ENCODE data around the gene MAP7D3.

DNA sequence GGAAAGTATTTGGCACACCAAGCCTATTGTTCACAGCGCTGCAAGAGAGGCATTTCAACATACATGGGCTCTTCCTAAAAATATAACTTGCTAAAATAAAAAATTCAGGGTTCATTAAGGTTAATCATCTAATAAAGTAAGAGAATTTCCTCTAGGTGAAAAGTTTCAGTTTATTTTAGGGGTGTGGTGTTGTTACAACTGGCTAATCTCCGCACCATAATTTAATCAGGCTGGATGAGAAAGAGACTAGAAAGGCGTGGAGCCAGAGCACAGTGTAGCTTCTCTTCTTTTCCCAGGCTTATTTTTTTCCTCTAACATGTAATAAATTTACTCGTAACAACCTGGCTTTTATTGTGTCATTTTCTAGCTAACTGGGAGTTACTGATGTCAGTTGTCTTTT lies 56.0 kb downstream of the MAP7D3 start:
- TF ChIP-seq, protein P1, sequence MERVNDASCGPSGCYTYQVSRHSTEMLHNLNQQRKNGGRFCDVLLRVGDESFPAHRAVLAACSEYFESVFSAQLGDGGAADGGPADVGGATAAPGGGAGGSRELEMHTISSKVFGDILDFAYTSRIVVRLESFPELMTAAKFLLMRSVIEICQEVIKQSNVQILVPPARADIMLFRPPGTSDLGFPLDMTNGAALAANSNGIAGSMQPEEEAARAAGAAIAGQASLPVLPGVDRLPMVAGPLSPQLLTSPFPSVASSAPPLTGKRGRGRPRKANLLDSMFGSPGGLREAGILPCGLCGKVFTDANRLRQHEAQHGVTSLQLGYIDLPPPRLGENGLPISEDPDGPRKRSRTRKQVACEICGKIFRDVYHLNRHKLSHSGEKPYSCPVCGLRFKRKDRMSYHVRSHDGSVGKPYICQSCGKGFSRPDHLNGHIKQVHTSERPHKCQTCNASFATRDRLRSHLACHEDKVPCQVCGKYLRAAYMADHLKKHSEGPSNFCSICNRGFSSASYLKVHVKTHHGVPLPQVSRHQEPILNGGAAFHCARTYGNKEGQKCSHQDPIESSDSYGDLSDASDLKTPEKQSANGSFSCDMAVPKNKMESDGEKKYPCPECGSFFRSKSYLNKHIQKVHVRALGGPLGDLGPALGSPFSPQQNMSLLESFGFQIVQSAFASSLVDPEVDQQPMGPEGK (CRISPR knock-in tag; IDR thresholded peaks at IDR 0.05; ENCODE audit: borderline replicate concordance) = no peak
- TF ChIP-seq, protein P2, sequence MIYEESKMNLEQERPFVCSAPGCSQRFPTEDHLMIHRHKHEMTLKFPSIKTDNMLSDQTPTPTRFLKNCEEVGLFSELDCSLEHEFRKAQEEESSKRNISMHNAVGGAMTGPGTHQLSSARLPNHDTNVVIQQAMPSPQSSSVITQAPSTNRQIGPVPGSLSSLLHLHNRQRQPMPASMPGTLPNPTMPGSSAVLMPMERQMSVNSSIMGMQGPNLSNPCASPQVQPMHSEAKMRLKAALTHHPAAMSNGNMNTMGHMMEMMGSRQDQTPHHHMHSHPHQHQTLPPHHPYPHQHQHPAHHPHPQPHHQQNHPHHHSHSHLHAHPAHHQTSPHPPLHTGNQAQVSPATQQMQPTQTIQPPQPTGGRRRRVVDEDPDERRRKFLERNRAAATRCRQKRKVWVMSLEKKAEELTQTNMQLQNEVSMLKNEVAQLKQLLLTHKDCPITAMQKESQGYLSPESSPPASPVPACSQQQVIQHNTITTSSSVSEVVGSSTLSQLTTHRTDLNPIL (CRISPR knock-in tag; IDR thresholded peaks at IDR 0.05; ENCODE audit: low read depth) = no peak
- no peak for TF ChIP-seq BACH2 (CRISPR knock-in tag; IDR thresholded peaks at IDR 0.05; ENCODE audit: borderline replicate concordance)
- no peak for TF ChIP-seq GLIS3 (CRISPR knock-in tag; IDR thresholded peaks at IDR 0.05)
- TF ChIP-seq, protein P3, sequence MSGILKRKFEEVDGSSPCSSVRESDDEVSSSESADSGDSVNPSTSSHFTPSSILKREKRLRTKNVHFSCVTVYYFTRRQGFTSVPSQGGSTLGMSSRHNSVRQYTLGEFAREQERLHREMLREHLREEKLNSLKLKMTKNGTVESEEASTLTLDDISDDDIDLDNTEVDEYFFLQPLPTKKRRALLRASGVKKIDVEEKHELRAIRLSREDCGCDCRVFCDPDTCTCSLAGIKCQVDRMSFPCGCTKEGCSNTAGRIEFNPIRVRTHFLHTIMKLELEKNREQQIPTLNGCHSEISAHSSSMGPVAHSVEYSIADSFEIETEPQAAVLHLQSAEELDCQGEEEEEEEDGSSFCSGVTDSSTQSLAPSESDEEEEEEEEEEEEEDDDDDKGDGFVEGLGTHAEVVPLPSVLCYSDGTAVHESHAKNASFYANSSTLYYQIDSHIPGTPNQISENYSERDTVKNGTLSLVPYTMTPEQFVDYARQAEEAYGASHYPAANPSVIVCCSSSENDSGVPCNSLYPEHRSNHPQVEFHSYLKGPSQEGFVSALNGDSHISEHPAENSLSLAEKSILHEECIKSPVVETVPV (CRISPR knock-in tag; IDR thresholded peaks at IDR 0.05) = no peak

All from SK-N-SH treated with all-trans-retinoic acid at 6 μM for 48 hours (cell line).